Panc1 (cell line): ENCODE results near the gene UGT1A9. TPM values are rescaled to one million over a fixed set of nuclear protein-coding genes. Genes with fewer than 3 reads are reported as not detected.

Source experiments
- ATAC-seq: fragments of 200-7000 bp; cut with Tn5 transposase; 2 replicates; pipeline ENCODE4 v1.9.1; 2020; ENCODE audit warnings: mild to moderate bottlenecking, moderate library complexity
- BruUV-seq: library from RNA; stranded (reverse); fragments of 400-500 nt; replicated peaks from 2 replicates; lab custom pipeline; 2021; lab: Mats Ljungman, UMichigan
- CTCF ChIA-PET: fragments of 300-600 bp; sonication (Branson Sonifier 250); formaldehyde crosslinking; loops from one replicate; lab custom pipeline; 2022; ENCODE audit warnings: antibody characterized with exemption; lab: Charles Lee
- POLR2A ChIA-PET: fragments of 300-600 bp; sonication (Branson Sonifier 250); formaldehyde crosslinking; loops from one replicate; lab custom pipeline; 2022; ENCODE audit warnings: antibody characterized with exemption; lab: Charles Lee
- DNase-seq: peaks from one replicate; pipeline ENCODE4 v3.0.0-alpha.2; 2010; ENCODE audit warnings: low read depth, low spot score
- H3K27ac ChIP-seq: 2 replicates; pipeline ENCODE4 v1.5.1; 2011; ENCODE audit warnings: mild to moderate bottlenecking, low read length, inconsistent platforms
- H3K27me3 ChIP-seq: fragments of 200-500 bp; sonication (Bioruptor generic); 2 replicates; pipeline ENCODE4 v1.6.0; 2014; ENCODE audit warnings: low read length, inconsistent platforms; ENCODE audit not compliant: control insufficient read depth, insufficient read depth
- H3K36me3 ChIP-seq: fragments of 200-500 bp; sonication (Bioruptor generic); 2 replicates; pipeline ENCODE4 v1.5.1; 2014; ENCODE audit warnings: inconsistent platforms, mild to moderate bottlenecking, low read length, moderate library complexity; ENCODE audit not compliant: control insufficient read depth, insufficient read depth
- H3K4me1 ChIP-seq: 2 replicates; pipeline ENCODE4 v1.5.1; 2011; ENCODE audit warnings: inconsistent platforms, mild to moderate bottlenecking, low read length, moderate library complexity; ENCODE audit not compliant: control insufficient read depth, insufficient read depth
- H3K4me3 ChIP-seq, 2 experiments: 2 replicates each; pipeline ENCODE4 v1.5.1; 2011 to 2012; ENCODE audit warnings: low read depth in 2 of 2, low read length in 2 of 2, mild to moderate bottlenecking in 2 of 2, inconsistent platforms in 1 of 2, moderate library complexity in 1 of 2
- H3K9me3 ChIP-seq: fragments of 200-500 bp; sonication (Bioruptor generic); 2 replicates; pipeline ENCODE4 v1.5.1; 2014; ENCODE audit warnings: low read depth, mild to moderate bottlenecking, inconsistent platforms, low read length, moderate library complexity; ENCODE audit not compliant: control insufficient read depth, insufficient read depth
- CTCF ChIP-seq: fragments of 450-650 bp; IDR thresholded peaks from 2 replicates; pipeline ENCODE4 v1.5.1; 2017; ENCODE audit warnings: mild to moderate bottlenecking
- POLR2AphosphoS5 ChIP-seq: IDR thresholded peaks from 2 replicates; pipeline ENCODE4 v1.6.1; 2012; ENCODE audit warnings: mild to moderate bottlenecking, low read depth, low read length, moderate library complexity
- REST ChIP-seq, 2 experiments: IDR thresholded peaks; 2 replicates each; pipeline ENCODE4 v1.6.1; 2011 to 2012; ENCODE audit warnings: low read depth in 2 of 2, control low read depth in 1 of 2, low read length in 1 of 2, mild to moderate bottlenecking in 1 of 2, moderate library complexity in 1 of 2; ENCODE audit not compliant: insufficient read depth in 1 of 2
- SIN3A ChIP-seq: IDR thresholded peaks from 2 replicates; pipeline ENCODE4 v1.6.1; 2012; ENCODE audit warnings: low read depth, mild to moderate bottlenecking, low read length, moderate library complexity, borderline replicate concordance; ENCODE audit not compliant: insufficient read depth
- TCF7L2 ChIP-seq: IDR thresholded peaks from 2 replicates; pipeline ENCODE4 v1.6.1; 2011; ENCODE audit warnings: mild to moderate bottlenecking, low read depth, low read length, inconsistent platforms
- in situ Hi-C: cut with HindIII; loops from 2 replicates; pipeline ENCODE4 v1.10.0; 2016; ENCODE audit warnings: low sequenced_read_pairs, low pct_unique_long_range_greater_than_20kb
- intact Hi-C: fragments of 100-400 bp; cut with micrococcal nuclease; formaldehyde crosslinking; loops from one replicate; pipeline ENCODE4 v1.10.0; 2022; ENCODE audit not compliant: unreplicated experiment
- total RNA-seq: library from RNA; stranded (reverse); gene quantifications from one replicate; pipeline ENCODE4 v1.2.1, GENCODE V29; 2021; ENCODE audit not compliant: unreplicated experiment

UGT1A9 gene
- total RNA-seq, 1 experiment from 2014 or later: not detected

- DNase-seq (no peak), ATAC-seq (no peak)
- no peak overlapping the region for H3K27ac ChIP-seq
- no peaks in the 10 kb centered on the region for H3K4me1 ChIP-seq
- no peak overlapping the region for H3K4me3 ChIP-seq
- ChIA-PET CTCF (no interaction called here), POLR2A (no interaction called here)
- in situ Hi-C loops: no loop called here
- intact Hi-C loops: no loop called here
- TF ChIP-seq POLR2AphosphoS5 (no peak), TCF7L2 (no peak), SIN3A (no peak), REST (IDR thresholded peaks at IDR 0.05; ENCODE audit: insufficient read depth in 1 of 2, low read depth in 2 of 2, low read length in 1 of 2) (no peak), CTCF (no peak)
- H3K27me3 ChIP-seq: no peaks in the 10 kb centered on the region
- BruUV-seq: no TSS peak
- H3K9me3 ChIP-seq: no peaks in the 10 kb centered on the region
- no peaks in the 10 kb centered on the region for H3K36me3 ChIP-seq
Measured at GRCh38 chr2:233789554-233789953, 117.9 kb downstream of the UGT1A9 start.

DNA sequence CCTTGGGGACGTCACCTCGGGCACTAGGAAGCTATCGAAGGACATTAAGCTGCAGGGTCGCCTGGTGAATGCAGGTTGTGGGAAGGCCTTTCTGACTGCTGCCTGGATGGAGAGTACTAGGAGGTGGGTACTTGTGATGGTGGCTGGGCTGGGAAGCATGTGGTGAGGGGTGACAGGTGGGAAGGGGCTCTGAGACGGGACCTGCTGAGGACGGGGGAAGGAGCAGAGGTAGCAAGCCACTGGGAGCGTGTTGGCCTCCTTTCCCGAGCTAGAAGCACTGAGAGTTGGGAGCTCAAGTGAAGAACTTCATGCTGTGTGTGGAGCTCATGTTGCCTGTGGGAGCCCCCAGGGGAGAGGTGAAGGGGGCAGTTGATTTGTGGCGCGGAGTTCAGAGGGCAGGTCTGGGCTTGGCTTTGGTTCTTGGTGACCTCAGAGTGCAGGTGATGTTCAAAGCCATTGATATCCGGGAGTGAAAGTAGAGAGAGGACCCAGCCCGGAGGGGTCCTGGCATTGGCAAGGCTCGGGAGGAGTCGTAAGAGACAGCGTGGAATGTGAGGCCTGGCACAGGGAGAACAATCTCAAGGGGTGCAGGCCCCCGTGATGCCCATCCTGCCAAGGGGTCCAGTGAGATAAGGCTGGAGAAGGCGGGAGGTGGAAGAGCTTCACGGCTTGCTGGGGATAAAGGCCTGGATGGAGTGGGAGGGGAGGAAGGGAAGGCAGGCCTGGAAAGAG lies 119.6 kb downstream of the UGT1A9 start:
- Histone ChIP-seq H3K9me3 (no peaks in the 10 kb centered on the region), H3K4me1 (no peaks in the 10 kb centered on the region), H3K27ac (no peak overlapping the region), H3K4me3 (no peak overlapping the region), H3K36me3 (no peaks in the 10 kb centered on the region), H3K27me3 (no peaks in the 10 kb centered on the region)
- ATAC-seq (no peak), DNase-seq (no peak)
- CTCF ChIA-PET: no interaction called here
- intact Hi-C loops (no loop called here), in situ Hi-C loops (no loop called here)
- BruUV-seq: no TSS peak
- POLR2A ChIA-PET: no interaction called here
- no peak for TF ChIP-seq POLR2AphosphoS5
- TF ChIP-seq TCF7L2: no peak

- Histone ChIP-seq H3K9me3 (no peaks in the 10 kb centered on the region), H3K27me3 (no peaks in the 10 kb centered on the region), H3K27ac (no peak overlapping the region), H3K36me3 (no peaks in the 10 kb centered on the region), H3K4me1 (no peaks in the 10 kb centered on the region), H3K4me3 (no peak overlapping the region)
- ChIA-PET CTCF (no interaction called here), POLR2A (no interaction called here)
- DNase-seq: no peak
- intact Hi-C loops (no loop called here), in situ Hi-C loops (no loop called here)
- BruUV-seq: no TSS peak
- ATAC-seq: no peak
- TF ChIP-seq POLR2AphosphoS5: no peak
- no peak for TF ChIP-seq TCF7L2
- TF ChIP-seq SIN3A: no peak
- no peak for TF ChIP-seq CTCF
- TF ChIP-seq REST (IDR thresholded peaks at IDR 0.05; ENCODE audit: insufficient read depth in 1 of 2, low read depth in 2 of 2, low read length in 1 of 2): no peak
Measured at GRCh38 chr2:233791883-233792329, 120.2 kb downstream of the UGT1A9 start.
